ENCODE measurements around the gene PDE6G.

PDE6G gene

GRCh38 chr17:81664051-81664470 is 7.7 kb upstream of the PDE6G start:
- no peak overlapping the region for H3K4me3 ChIP-seq (ENCODE audit: low read depth, low read length)
- DNase-seq (ENCODE audit: low read depth) = no peak
- no peak for TF ChIP-seq CTCF (conservative IDR thresholded peaks at IDR 0.05; ENCODE audit: low read depth, low read length)

GRCh38 chr17:81662002-81662401 is 5.7 kb upstream of the PDE6G start:
- no peak for DNase-seq (ENCODE audit: low read depth)
- no peak for TF ChIP-seq CTCF (conservative IDR thresholded peaks at IDR 0.05; ENCODE audit: low read depth, low read length)
- no peak overlapping the region for H3K4me3 ChIP-seq (ENCODE audit: low read depth, low read length)

- no peak for DNase-seq (ENCODE audit: low read depth)
- no peak for TF ChIP-seq CTCF (conservative IDR thresholded peaks at IDR 0.05; ENCODE audit: low read depth, low read length)
- no peak overlapping the region for H3K4me3 ChIP-seq (ENCODE audit: low read depth, low read length)
Observed at GRCh38 chr17:81660441-81660840, 4.1 kb upstream of the PDE6G start.

- no peak for DNase-seq (ENCODE audit: low read depth)
- no peak for TF ChIP-seq CTCF (conservative IDR thresholded peaks at IDR 0.05; ENCODE audit: low read depth, low read length)
- no peak overlapping the region for H3K4me3 ChIP-seq (ENCODE audit: low read depth, low read length)
Observed at GRCh38 chr17:81659038-81659437, 2.7 kb upstream of the PDE6G start.

- no peak for DNase-seq (ENCODE audit: low read depth)
- no peak overlapping the region for H3K4me3 ChIP-seq (ENCODE audit: low read depth, low read length)
- no peak for TF ChIP-seq CTCF (conservative IDR thresholded peaks at IDR 0.05; ENCODE audit: low read depth, low read length)
Observed at GRCh38 chr17:81656835-81657234, 493 bp upstream of the PDE6G start.

- DNase-seq (ENCODE audit: low read depth) = no peak
Observed at GRCh38 chr17:81655378-81656117, 794 bp downstream of the PDE6G start.

More at GRCh38 chr17:81655378-81656117, 794 bp downstream of the PDE6G start:
- no peak for TF ChIP-seq CTCF (conservative IDR thresholded peaks at IDR 0.05; ENCODE audit: low read depth, low read length)
- no peak overlapping the region for H3K4me3 ChIP-seq (ENCODE audit: low read depth, low read length)

All from choroid plexus epithelial cell (primary cell).